ENCODE results near the gene KDELR3.

Gene KDELR3

GRCh38 chr22:38422611-38423511 is 45.0 kb upstream of the KDELR3 start:
- DNase-seq, result no peak
- H3K9me3 ChIP-seq, result no peaks in the 10 kb centered on the region
- no peak for TF ChIP-seq CTCF (IDR thresholded peaks at IDR 0.05; ENCODE audit: low read depth, low read length)
- peaks cover 5% of the 10 kb centered on the region; the same call in 1 of the 2 replicates for H3K4me1 ChIP-seq
- no peaks in the 10 kb centered on the region for H3K36me3 ChIP-seq
- no peaks in the 10 kb centered on the region for H3K27me3 ChIP-seq
- no peak overlapping the region for H3K4me3 ChIP-seq (ENCODE audit: low read depth, low read length)

- Histone ChIP-seq H3K27me3 (no peaks in the 10 kb centered on the region), H3K9me3 (no peaks in the 10 kb centered on the region), H3K4me3 (ENCODE audit: low read depth, low read length) (no peak overlapping the region), H3K4me1 (peaks cover 5% of the 10 kb centered on the region; the same call in 1 of the 2 replicates), H3K36me3 (no peaks in the 10 kb centered on the region)
- no peak for DNase-seq
- TF ChIP-seq CTCF (IDR thresholded peaks at IDR 0.05; ENCODE audit: low read depth, low read length), result no peak
Observed at GRCh38 chr22:38423512-38424503, 44.1 kb upstream of the KDELR3 start.

GRCh38 chr22:38424525-38425080 is 43.3 kb upstream of the KDELR3 start:
- no peak for DNase-seq
- H3K27me3 ChIP-seq, result no peaks in the 10 kb centered on the region

GRCh38 chr22:38426628-38427027 is 41.3 kb upstream of the KDELR3 start:
- Histone ChIP-seq H3K36me3 (no peaks in the 10 kb centered on the region), H3K27me3 (no peaks in the 10 kb centered on the region), H3K9me3 (no peaks in the 10 kb centered on the region), H3K4me3 (ENCODE audit: low read depth, low read length) (no peak overlapping the region), H3K4me1 (no peaks in the 10 kb centered on the region)
- no peak for TF ChIP-seq CTCF (IDR thresholded peaks at IDR 0.05; ENCODE audit: low read depth, low read length)
- DNase-seq, result no peak

More at GRCh38 chr22:38424525-38425080, 43.3 kb upstream of the KDELR3 start:
- no peak for TF ChIP-seq CTCF (IDR thresholded peaks at IDR 0.05; ENCODE audit: low read depth, low read length)
- no peaks in the 10 kb centered on the region for H3K36me3 ChIP-seq
- no peaks in the 10 kb centered on the region for H3K9me3 ChIP-seq
- H3K4me3 ChIP-seq (ENCODE audit: low read depth, low read length), result no peak overlapping the region
- H3K4me1 ChIP-seq, result peaks cover 3% of the 10 kb centered on the region; the same call in 1 of the 2 replicates

GRCh38 chr22:38427465-38427864 is 40.4 kb upstream of the KDELR3 start:
- Histone ChIP-seq H3K4me3 (ENCODE audit: low read depth, low read length) (no peak overlapping the region), H3K27me3 (no peaks in the 10 kb centered on the region), H3K9me3 (no peaks in the 10 kb centered on the region), H3K4me1 (no peaks in the 10 kb centered on the region), H3K36me3 (no peaks in the 10 kb centered on the region)
- no peak for TF ChIP-seq CTCF (IDR thresholded peaks at IDR 0.05; ENCODE audit: low read depth, low read length)
- no peak for DNase-seq

Data from BE2C (cell line).